Middle frontal gyrus (tissue), 1 donor: Measurements from ENCODE around the gene FGFR3.

Source experiments
- DNase-seq: peaks from one replicate; pipeline ENCODE4 v3.0.0-alpha.2; 2015; ENCODE audit warnings: low spot score; ENCODE audit errors: extremely low spot score

FGFR3 gene

DNA sequence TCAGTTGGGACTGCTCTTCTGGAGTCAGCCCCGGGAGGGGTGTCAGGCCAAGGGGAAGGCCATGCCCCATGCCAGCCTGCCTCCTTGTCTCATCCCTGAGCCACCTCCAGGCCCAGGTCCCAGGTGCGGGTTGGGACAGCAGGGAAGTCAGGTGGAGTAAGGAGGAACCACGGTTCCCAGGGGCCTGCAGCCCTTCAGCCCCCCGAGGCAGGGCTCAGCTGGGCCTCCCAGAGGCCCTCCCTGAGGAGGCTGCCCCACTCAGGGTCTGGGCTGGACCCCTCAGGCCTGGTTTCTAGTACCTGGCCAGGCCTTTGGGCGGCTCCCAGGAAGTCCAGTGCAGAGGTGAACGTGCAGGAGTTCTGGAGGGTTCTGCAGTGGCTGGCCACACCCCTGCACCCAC is 23.4 kb upstream of the FGFR3 start:
- no peak for DNase-seq

DNA sequence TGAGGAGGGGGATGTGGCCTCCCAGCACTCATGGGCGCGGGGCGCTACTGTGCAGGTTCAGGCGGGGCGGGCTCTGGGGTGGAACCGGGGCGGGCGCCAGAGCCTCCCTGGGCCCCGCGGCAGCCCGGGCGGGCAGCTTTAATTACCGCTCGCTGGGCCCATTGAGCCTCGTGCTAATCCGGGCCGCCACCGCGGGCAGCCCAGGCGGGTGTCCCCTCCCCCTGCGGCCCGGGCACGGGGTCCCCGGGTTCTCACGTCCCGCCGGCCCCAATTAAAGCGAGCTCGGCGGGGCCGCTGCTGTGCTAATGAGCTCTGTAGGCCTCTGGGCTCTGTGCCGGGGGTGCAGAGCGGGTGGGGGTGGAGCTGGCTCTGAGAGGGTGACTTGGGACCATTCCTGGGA is 22.8 kb upstream of the FGFR3 start:
- no peak for DNase-seq

DNA sequence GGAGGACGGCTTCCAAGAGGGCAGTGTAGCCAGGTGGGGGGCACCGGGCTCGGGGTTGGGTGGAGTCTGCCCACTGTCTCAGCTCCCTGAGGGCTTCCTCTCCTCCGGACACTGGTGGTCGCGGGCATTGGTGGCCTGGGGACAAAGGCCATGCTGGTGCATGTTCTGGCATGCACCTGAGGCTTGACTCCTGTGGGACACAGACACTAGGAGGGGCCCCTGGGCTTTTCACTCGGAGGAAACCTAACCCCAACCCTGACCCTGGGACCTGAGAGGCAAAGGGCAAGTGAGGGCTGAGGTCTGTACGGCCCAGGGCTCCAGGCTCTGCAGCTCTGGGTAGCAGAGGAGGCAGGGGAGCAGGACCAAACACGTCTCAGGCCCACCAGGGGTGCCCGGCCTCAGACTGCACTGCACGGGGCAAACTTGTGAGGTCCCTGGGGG is 22.3 kb upstream of the FGFR3 start:
- DNase-seq: no peak

DNA sequence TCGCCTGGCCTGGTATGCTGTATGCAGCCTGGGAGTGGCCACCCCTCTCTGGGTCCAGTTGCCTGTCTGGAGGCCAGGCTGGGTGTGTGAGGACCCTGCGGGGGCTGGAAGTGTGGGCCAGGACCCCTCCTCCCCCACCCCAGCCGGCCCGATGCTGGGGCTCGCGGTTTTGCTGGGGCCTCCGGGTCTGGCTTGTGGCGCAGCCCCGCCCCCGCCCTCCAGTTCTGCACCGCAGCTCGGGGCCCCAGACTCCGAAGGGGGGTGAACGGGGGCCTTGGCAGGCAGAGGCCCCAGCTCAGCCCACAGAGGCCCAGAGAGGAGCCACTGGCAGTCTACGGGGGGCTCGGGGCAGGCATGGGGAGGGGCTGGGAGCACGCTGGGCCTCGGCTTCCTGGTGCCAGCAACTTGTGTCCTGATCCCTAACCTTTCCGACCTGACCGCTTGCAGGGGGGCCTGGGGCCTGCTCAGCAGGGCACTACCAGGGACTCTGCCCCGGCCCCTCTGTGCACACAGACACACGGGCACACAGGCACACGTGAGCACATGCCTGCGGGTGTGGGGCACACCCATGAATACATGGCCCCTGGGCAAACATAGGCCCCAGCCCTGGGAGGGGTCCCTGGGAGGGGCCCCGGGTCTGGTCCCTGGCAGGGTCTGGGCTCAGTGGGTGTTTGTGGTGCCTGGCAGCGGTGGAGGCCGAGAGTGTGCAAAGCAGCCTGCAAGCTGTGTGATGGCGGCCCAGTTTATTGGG is 21.4 kb upstream of the FGFR3 start:
- DNase-seq: no peak

DNA sequence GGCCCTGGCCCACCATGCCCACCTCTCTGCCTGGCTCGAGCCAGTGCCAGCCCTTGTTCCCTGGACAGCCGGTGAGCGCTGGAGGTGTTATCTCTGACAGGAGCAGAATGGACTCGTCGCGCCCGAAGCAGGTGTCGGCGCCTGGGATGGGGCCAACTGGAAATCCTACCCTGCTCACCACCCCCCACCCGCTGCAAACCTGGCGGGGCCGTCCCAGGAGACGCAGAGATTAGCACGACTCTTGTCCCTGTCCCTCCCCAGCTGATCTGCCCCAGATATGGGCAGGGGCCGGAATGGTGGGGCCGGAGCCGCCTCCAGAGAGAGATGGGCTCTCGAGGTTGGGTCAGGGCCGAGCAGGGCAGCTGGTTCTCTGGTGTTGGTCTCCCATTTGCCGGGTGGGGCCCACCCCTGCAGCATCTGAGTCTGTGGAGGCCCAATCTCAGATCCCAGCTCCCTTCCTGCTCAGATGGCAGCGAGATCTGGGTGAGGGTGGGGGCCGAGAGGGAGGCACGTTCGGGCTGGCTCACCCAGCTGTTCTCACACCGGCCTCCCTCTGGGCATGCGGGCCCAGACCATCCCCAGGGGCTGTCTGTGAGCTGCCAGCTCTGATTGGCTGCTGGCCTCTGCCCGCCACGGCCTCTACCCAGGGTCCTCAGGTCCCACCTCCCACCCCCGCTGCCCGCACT is 20.1 kb upstream of the FGFR3 start:
- no peak for DNase-seq

DNA sequence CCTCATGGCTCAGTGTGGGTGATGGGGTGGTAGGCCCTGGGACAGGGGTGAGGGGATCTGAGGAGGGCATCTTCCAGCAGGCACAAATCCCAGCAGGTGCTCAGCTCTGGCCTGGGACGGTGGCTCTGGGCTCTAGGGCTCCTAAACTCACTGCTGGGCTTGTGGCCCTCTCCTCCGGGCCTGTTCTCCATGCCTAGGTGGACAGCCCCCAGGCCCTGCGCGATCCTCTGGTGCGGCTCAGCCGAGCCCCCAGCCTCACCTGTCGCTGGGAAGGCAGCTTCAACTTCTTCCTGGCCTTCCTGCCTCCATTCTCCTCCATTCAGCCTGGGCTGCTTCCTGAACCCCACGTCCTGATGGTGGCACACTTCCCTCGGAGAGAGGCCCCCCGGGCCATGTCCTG is 19.3 kb upstream of the FGFR3 start:
- no peak for DNase-seq

DNA sequence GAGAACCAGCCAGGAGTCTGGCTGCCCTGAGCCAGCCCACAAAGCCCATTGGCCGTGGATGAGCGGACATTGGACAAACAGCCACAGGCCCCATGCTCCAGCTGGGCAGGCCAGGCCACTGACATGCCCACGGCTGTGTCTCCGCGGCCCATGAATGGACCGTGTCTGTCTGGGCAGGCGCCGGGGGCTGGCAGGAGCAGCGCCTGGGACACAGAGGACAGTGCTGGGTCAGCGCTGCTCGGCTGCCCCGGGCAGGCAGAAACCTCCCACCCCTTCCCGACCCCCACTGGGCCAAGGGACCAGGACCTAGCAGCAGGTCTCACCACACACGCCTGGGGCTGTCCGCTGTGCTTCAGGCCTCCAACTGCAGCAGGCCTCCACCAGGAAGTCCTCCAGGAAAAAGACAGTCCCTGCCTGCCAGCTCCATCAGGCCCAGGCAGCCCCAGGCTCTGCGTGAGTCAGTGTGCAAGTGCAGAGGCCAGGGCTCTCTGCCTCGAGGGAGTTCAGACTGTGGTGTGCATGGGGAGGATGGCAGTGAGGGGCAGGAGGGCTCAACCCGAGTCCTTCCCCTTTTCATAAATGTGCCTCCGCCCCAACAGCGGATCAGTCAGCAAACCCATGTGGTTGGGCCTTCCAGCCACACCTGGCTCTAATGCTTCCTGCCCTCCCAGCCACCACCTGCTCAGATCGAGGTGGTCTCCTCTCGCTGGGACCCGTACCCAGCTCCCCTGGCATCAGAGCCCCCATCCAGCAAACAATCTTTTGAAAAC is 17.2 kb upstream of the FGFR3 start:
- no peak for DNase-seq

DNA sequence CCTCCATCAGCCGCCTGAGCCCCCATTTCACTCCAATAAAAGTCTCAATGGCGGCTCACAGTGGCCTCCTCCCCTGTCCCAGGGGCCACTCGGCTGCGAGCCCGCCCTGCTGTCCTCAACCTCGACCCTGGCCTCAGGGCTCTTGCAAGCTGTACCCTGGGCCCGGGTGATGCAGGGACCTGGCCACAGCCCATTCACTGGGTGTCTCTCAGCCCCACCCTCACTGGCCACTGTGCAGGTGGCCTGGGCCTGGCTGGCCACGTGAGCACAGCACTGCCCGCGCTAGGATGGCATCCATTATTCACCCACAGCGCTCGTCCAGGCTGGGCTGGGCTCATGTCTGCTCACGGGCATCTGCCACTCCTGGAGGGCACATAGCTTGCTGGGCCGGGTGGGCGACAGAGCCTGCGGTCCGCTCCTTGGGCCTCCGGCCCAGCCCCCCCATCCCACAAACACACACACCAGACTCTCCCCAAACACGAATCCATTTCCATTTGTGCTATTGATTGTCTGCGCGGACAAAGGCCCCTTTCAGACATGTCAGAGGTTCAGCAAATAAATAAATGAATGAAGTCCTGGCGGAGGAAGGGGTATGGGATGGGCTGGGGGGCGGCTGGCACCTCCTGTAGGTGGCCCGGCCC is 16.5 kb upstream of the FGFR3 start:
- DNase-seq: no peak

DNA sequence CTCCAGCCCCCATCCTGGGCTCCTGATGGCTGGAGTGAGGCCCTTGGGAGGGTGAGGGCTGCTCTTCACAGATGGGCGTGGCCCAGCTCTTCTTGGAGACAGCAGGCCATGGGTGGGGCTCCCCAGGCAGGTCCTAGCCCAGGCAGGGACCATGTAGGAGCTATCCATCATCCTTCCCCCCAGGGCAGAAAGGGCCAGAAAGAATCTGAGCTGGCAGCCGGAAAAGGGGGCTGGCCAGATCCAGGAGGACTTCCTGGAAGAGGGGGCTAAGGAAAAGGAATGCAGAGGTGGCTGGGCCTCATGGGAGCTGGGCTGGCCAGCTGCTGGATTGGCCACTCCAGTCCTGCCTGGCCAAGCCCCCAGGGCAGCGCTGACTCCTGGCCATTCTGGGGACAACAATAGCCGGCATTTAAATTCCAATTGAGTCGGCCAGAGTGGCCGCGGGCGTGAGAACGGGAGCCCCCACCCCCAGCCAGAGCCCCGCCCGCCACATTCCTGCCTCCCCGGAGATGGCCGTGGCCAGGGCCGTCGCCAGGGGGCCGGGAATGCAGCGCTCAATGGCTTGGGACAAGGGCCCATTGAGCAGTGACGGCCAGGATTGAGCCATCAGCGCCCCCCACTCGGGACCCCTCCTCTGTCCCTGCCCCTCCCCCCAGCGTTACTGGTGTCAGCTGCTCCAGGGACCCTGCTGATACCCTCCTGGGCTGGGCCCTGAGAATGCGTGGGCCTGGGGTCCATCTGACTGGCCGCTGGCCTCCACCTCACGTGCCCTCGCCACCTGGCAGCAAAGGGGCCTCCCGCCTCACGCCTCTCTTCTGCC is 15.1 kb upstream of the FGFR3 start:
- DNase-seq: no peak

DNA sequence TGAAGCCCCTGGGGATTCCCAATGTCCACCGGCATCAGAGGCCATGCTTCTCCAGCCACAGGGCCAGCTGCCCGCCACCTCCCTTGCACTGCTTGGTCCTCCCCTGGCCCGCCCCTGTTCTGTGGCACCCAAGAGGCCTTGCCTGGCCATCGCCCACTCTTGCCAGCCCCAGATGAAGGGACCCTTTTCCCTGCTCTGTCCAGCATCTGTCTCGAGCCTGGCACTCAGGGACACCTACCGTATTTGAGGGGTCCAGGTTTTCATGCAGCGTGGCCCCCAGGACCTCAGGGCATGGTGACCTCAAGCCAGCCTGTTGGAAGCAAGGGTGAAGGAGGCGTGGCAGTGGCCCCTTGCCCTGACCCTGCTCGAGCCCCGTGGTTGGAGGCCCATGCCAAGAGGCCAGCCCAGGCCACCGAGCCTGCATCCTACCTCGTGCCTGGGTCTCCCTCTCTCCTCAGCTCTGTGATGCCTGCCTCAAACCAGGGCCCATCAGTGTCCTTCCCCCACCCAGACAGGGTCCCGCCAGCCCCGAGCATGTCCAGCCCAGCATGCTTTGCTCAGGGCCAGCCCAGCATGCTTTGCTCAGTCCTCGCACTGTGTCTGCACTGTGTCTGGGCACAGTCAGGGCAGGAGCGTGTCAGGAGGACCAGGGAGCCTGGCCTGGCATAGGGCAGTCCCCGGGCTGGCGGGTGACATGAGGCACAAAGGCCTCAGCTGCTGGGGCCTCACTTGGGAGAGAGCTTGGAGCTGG is 14.3 kb upstream of the FGFR3 start:
- no peak for DNase-seq

DNA sequence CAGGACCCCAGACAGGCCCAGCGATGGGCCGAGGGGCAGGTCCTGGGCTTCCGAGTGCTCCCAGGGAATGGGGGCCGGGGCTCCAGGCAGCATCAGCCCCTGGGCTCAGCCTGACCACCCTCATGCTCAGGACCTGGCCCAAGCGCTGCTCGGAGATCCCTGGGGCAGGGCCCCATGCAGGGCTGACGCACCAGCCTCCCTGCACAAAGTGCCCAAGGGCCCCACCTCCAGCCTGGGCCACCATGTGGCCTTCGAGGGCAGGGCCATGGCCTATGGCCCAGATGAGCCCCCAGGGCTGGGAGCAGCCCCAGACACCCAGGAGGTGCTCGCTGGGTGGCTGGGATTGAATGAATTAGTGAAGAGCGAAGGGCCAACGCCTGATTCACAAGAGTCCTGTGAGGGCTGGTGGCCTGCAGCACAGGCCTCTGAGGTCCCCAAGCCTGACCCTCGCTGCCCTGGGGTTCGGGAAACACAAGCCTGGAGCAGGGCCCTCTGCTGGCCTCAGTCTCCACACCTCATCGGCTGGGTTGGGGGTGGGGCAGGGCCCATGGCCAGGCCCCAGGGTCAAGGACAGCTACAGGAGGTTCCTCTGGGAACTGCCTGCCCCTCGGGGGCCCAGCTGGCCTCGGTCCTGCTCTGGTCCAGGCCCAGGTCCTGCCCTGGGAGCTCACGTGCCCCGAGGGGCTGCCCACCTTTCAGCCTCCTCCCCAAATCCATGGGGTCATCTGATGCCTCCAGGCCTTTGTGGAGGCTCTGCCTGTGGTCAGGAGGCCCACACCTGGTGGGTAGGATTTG is 13.3 kb upstream of the FGFR3 start:
- no peak for DNase-seq

DNA sequence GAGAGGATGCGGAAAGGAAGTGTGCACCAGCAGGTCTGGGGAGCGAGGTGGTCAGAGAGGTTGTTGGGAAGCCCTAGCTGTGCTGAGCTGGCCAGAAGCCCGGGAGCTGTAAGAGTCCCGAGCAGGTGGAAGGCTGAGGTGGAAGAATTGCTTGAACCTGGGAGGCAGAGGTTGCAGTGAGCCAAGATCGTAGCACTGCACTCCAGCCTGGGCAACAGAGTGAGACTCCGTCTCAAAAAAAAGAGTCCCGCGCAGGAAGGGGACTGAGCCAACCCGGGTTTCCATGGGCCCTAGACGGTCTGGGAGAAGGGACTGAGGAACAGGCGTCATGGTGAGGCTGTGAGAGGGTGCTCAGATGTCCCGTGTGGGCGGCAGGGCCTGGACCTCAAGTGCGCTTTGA is 12.7 kb upstream of the FGFR3 start:
- DNase-seq: no peak

DNA sequence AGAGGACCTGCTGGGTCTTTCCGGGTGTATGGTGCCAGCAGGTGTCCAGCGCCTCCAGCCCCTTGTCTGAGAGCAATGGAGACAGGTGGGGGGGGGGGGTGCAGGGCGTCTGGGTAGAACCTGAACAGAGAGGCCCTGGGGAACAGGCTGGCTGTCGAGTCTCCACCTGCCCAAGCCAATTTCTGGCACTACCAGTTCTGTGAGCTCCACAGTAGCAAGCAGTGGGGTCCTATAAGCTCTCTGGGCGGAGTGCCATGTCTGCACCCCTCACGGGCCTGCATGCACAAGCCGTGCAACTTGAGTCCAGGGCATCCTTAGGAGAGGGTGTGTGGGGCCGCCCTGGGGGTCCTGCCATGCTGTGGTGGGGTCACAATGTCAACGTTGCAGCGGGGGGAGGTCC is 10.1 kb upstream of the FGFR3 start:
- no peak for DNase-seq

DNA sequence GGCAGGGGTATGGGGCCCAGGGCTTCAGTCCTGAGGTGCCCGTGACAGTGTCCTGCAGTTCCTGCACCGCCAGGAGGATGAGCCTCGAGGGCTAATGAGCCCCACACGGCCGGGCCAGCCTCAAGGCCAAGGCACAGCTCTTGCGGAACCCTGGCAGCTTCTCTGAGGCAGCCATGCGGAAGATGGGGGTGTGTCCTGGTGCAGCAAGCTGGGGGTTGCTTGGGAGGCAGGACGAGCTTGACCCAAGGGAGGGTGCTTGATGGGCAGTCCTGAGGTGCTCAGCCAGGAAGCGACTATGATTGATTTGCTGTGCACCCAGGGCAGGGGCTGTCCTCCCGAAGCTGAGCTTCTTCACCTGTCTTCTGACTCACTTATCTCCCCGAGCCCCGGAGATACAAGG is 9.1 kb upstream of the FGFR3 start:
- no peak for DNase-seq

DNA sequence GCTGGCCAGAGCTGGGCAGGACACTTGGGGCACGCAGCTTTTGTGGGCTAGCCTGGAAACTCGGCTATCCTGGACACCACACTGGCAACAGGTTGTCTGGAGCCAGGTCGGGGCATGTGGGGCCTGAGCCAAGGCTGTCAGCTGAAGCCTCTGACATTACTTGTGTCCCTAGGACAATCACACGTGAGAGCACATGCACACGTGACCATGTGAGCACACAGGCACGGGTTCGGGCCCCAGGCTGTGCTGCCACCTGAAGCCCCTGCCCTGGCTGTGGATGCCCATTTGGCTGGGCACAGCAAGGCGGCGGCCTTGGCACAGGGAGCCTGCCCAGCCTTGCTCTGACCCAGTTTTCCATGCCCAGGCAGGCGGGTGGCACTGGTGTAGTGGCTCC is 8.7 kb upstream of the FGFR3 start:
- DNase-seq: no peak

DNA sequence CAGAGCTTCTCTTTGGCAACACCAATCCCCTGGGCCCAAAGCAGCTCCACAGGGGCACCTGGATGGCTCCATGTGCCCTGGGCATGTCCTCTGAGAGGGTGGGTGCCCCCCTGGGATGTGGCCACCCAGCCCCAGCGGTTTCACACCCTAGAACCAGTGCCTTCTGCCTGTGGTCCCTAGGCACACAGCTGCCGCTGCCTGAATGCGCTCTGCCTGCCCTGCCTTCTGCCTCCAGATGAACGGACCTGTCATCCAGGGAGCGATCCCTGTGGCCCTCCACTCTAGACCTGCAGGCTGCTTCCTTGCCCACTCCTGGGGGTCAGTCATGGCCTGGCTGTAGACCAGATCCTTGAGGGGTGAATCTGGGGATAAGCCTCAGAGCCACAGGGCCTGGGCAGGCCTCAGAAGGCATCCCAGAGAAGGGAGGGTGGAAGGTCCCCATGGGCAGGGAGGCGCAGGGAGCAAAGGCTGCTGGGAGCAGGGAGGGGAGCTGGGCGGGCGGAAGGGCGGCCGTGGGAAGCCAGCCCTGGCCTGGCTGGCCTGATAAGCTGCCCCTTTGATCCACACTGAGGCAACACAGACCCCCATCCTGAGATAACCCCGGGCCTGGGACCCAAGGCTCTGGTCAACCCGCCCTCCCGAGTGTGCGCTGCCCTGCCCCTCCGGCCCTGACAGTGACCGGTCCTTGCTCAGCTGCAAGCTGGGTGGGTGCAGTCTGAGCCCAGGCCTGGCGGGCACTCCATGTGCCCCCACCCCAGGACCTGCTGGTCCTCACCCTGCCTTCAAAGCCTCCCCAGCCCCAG is 8.1 kb upstream of the FGFR3 start:
- no peak for DNase-seq

DNA sequence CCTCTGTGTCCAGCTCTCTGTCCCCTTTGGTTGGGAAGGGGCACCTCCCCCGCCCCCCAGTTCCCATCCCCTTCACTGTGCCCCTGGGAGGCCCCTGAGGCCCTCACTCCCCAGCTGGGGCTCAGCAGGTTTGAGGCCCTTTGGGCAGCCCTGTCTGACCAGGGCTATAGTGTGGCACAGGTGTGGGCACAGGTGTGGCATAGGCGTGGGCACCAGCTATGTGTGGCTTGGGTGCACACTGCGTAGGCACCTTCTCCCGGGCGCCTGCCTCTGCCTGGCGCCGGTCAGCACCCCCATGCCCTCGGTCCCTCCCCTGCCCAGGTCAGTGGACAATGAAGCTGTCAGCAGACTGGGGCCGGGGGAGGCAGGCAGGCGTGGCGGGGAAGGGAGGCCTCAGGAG is 7.5 kb upstream of the FGFR3 start:
- no peak for DNase-seq

DNA sequence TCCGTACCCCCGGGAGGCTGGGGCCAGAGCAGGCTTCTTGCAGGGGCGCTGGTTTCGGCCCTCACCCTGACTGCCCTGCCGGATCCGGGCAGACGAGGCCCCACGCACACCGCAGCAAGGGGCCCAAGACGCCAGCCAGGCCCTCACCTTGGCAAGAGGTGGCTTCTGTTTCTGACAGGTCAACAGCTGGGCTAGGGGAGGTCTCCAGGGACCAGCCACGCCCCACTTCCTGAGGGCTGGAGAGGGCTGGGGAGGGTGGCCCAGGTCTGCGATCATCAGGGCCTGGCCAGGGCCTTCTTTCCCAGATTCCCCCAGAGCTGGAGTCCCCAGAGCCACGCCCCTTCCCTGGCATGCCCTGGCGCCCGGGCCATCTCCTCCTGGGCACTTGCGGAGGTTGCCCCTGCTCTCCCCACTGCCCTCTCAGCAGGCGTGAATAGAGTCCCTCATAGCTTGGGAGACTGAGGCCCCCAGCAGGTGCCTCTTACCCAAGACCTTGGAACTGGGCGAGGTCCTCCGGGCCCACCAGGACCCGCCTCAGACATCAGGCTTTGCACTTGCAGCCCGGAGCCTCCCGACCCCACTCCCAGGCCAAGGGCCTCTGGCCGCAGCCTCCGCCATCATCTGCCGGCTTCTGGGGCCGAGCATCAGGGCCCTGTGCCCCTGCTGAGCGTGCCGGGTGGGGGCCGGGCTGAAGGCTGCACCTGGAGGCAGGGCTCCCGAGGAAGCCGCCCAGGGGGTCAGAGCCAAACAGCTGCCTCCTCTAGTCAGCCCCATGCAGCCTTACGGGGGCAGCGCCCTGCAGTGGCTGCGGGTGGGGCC is 6.3 kb upstream of the FGFR3 start:
- no peak for DNase-seq
